Motor neuron (in vitro differentiated cells): ENCODE data around the gene FBXW4. TPM values are rescaled to one million over a fixed set of nuclear protein-coding genes. Genes with fewer than 3 reads are reported as not detected.

Source experiments
- ATAC-seq, 8 experiments: fragments of 200-7000 bp; cut with Tn5 transposase; replicated peaks in 6 of 8; 2 replicates each; pipeline ENCODE4 v1.8.0; 2021; ENCODE audit warnings: mild to moderate bottlenecking in 8 of 8, moderate library complexity in 8 of 8
- H3K27ac ChIP-seq, 2 donors: fragments of 250-450 bp; sonication (Bioruptor Pico); 2 replicates each; pipeline ENCODE4 v1.9.0; 2021; ENCODE audit warnings: antibody characterized with exemption in 2 of 2, mild to moderate bottlenecking in 2 of 2, moderate library complexity in 1 of 2
- H3K4me1 ChIP-seq, 2 donors: fragments of 250-450 bp; sonication (Bioruptor Pico); replicated peaks in 1 of 2; 2 replicates each; pipeline ENCODE4 v1.6.1; 2021; ENCODE audit warnings: antibody characterized with exemption in 2 of 2, mild to moderate bottlenecking in 2 of 2, moderate library complexity in 1 of 2
- H3K4me3 ChIP-seq, 5 donors: fragments of 250-450 bp; sonication (Bioruptor Pico); 2 replicates each; pipeline ENCODE4 v1.9.0; 2021; ENCODE audit warnings: antibody characterized with exemption in 5 of 5, mild to moderate bottlenecking in 5 of 5, moderate library complexity in 4 of 5
- WGBS, 10 experiments: fragments of 450-650 bp; shearing (Covaris generic); methylation state at CpG; one replicate each; pipeline ENCODE4 v1.0.0; 2022; 5-methylcytosine and 5-hydroxymethylcytosine counted together
- in situ Hi-C, 9 experiments: fragments of 400-800 bp; cut with MboI; loops; one replicate each; pipeline ENCODE4 v1.15.0; 2021; ENCODE audit warnings: low sequenced_read_pairs in 9 of 9, low pct_unique_long_range_greater_than_20kb in 2 of 9; ENCODE audit not compliant: unreplicated experiment in 9 of 9
- total RNA-seq, 8 experiments: library from RNA; unstranded; fragments of 300-600 nt; gene quantifications; 2 replicates each; pipeline versions ENCODE4 v1.2.3 to v1.2.4, GENCODE V29; 2022

The FBXW4 gene
- total RNA-seq, 8 experiments from 2014 or later = 17.9 to 35.8 (median 24.0) TPM

DNA sequence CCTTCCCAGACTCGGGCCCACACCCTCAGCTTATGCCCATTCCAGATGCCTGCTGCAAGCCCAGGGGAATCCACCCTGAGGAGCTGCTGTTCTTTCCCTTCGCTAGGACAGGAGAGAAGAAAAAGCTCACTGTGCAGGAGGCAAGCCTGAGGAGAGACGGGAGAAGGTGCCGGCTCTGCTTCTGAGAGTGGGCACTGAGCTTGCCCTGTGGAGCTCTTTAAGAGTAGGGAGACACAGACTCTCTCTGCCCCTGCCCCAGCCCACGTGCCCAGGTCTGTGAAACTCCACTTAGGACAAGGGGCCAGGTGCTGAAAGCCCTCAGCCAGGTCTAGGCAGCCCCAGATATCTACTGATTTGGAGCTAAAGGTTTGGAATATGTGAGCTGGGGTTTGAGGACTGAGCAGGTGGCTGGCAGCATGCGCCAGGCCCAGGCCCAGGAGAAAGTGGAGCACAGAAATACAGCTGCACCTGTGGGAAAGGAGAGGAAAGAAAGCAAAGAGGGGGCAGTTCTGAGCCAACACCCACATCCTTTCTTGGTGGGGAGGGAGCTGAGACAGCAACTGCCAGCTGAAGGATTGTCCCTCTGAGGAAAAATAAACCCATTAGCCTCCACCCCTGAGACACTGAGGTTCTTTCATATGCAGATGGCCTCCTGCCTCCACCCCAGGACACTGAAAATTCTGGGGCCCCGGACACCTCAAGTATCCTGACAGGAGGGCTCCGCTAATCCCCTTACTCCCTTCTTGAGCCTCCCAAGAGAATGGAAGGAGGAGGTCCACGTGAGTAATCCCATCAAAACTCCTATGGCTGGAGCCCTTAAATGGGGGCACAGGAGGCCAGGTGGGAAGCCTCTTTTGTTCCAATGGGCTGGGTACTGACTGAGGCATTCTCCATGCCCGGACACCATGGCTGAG, 114.2 kb downstream of the FBXW4 start:
- Histone ChIP-seq H3K4me1 (no peaks in the 10 kb centered on the region), H3K27ac (no peak overlapping the region), H3K4me3 (no peak overlapping the region)
- 20 to 100% (median 55%) methylated on average over 1 to 7 of the region's 10 CpGs; no CpG with 5 or more reads in 4 of the 10 experiments for WGBS, 10 experiments
- in situ Hi-C loops = no loop called here
- no peak for ATAC-seq

GRCh38 chr10:101579516-101579870, 115.5 kb downstream of the FBXW4 start:
- Histone ChIP-seq H3K4me3 (no peak overlapping the region), H3K27ac (no peak overlapping the region), H3K4me1 (peaks cover 0 to 4% of the 10 kb centered on the region in 2 donors)
- ATAC-seq = peak in 1 of 8 experiments; percentile 13
- in situ Hi-C loops = no loop called here
- 80% methylated on average over 2 of the region's 12 CpGs; no CpG with 5 or more reads in 9 of the 10 experiments for WGBS, 10 experiments

DNA sequence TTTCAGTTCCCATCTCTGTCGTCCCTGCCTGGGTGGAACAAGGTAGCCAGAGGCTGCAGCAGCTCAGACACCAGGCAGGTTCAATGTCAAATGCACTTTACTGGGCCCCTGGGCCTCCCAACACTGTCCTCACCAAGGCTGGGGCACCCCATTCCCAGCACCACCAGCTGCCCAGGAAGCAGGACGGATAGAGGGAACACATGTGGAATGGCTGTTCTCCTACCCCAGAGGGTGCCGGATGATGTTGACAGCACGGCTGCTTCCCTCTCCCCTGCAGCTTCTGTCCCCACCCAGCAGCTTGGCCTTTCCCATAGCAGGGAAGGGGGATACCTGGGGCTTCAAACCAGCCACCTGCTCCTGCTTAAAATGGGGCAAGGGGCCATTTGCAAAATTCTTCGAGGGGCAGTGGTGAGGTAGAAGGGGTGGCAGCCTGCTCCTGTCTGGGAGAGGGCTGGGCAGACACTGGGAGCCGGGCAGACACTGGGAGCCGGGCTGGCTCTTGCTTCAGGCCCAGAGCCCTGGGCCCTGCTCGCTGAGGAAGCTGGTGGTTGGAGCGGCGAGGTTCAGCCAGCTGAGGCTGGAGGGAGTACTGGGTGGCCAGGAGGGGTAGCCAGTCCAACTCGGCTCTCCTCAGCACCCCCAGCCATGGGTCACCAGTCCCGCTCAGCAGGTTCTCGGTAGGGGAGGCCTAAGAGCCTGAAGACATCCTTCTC, 116.0 kb downstream of the FBXW4 start:
- no peak overlapping the region for H3K4me3 ChIP-seq
- no peak overlapping the region for H3K27ac ChIP-seq
- in situ Hi-C loops = no loop called here
- peaks cover 0 to 9% of the 10 kb centered on the region in 2 donors for H3K4me1 ChIP-seq
- 60 to 100% (median 87%) methylated on average over 1 to 6 of the region's 13 CpGs; no CpG with 5 or more reads in 7 of the 10 experiments for WGBS, 10 experiments
- ATAC-seq = no peak

GRCh38 chr10:101578192-101578591, 116.8 kb downstream of the FBXW4 start:
- in situ Hi-C loops = no loop called here

DNA sequence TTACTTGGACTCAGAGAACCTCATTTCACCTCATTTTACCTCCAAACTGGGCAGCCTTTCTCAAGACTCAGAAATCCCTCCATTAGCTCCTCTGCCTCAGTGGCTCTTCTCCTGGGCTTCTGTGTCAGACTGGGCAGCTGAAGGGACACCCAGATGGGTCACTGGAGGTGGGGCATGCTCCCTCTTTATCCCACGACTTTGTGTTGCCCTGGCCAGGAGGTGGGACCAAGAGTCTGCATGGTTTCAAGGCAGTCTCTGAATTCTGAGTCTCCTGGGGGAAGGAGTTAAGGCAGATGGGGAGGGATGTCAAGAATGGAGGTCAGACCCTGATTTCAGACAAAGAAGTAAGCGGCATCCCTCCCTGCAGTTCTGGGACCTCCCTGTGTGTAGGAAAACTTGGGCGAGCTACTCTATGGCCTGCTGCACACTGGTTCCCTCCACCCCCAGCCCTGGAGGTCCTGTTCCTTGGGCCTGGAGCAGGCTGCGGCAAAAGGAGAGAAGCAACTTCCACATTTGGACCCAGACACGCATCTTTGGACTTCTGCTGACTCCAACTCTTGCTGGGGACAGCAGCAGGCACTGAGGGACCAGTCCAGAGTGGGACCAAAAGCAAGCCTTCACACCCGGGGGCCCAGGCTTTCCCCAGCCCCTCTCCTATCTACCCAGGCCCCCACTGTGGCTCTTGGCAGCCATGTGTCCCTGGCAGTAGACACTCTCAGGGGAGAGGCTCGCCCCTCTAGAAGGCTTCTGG, 117.7 kb downstream of the FBXW4 start:
- H3K4me3 ChIP-seq = no peak overlapping the region
- in situ Hi-C loops = no loop called here

More at GRCh38 chr10:101578192-101578591, 116.8 kb downstream of the FBXW4 start:
- Histone ChIP-seq H3K4me3 (no peak overlapping the region), H3K4me1 (peaks cover 0 to 13% of the 10 kb centered on the region in 2 donors), H3K27ac (no peak overlapping the region)
- ATAC-seq = no peak
- 76 to 100% (median 100%) methylated on average over 1 to 5 of the region's 5 CpGs; no CpG with 5 or more reads in 5 of the 10 experiments for WGBS, 10 experiments

GRCh38 chr10:101576211-101576863, 118.6 kb downstream of the FBXW4 start:
- ATAC-seq = peak in 3 of 8 experiments; percentile 34 to 79 (median 65)
- Histone ChIP-seq H3K27ac (no peak overlapping the region), H3K4me3 (no peak overlapping the region), H3K4me1 (peaks cover 0 to 13% of the 10 kb centered on the region in 2 donors)
- in situ Hi-C loops = no loop called here
- 85 to 100% (median 93%) methylated on average over 2 to 7 of the region's 7 CpGs; no CpG with 5 or more reads in 2 of the 10 experiments for WGBS, 10 experiments

More for the DNA sequence above, 117.7 kb downstream of the FBXW4 start:
- Histone ChIP-seq H3K27ac (no peak overlapping the region), H3K4me1 (peaks cover 0 to 13% of the 10 kb centered on the region in 2 donors)
- no peak for ATAC-seq
- WGBS, 10 experiments = 20 to 83% (median 60%) methylated on average over 1 to 3 of the region's 7 CpGs; no CpG with 5 or more reads in 4 of the 10 experiments

DNA sequence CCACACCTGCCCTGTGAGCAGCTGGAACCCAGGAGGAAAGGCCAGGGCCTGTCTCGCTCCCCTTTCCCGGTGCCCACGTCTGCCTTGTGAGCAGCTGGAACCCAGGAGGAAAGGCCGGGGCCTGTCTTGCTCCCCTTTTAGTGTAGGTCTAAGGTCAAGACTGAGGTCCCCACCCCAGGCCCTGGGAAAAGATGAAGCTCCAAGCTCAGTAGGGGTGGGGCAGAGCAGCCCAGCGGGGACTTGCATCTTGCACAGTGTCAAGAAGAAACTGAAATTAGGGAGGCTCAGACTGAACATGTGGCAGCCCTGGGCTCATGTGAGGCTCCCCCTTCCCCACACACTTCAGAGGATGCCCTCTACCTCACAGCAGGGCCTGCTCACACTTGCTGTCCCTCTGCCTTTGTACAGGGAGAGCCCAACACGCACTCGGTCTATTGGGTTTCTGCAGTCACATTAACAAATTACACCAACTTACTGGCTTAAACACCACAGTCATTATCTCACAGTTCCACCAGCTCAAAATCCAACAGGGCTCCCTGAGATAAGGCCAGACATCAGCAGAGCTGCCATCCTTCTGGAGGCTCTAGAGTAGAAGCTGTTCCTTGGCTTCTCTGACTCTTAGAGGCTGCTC, 119.3 kb downstream of the FBXW4 start:
- H3K4me3 ChIP-seq = no peak overlapping the region
- 80 to 100% (median 100%) methylated on average over 1 to 4 of the region's 7 CpGs; no CpG with 5 or more reads in 7 of the 10 experiments for WGBS, 10 experiments
- in situ Hi-C loops = no loop called here
- no peak for ATAC-seq
- H3K27ac ChIP-seq = no peak overlapping the region
- peaks cover 2 to 15% of the 10 kb centered on the region in 2 donors for H3K4me1 ChIP-seq

DNA sequence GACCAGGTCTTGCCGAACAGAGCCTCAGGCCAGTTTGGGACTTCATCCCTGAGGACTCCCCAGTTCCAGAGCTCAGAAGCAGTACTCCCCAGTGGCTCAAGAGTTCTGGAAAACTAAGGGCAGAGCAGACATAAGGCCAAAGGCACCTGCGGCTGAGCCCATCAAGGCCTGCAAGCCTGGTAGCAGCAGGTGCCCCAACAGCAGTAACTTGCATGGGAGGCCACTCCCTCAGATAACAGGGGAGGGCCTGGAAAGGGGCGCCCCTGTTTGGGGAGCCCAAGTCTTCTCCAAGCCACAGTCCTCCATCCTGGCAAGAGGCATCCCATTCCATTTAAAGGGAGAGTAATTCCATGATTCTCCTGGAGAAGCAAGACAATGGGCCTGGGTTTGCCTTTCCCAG, 119.9 kb downstream of the FBXW4 start:
- H3K4me3 ChIP-seq = no peak overlapping the region
- in situ Hi-C loops = no loop called here
- 100% methylated on average over 1 of the region's 3 CpGs; no CpG with 5 or more reads in 9 of the 10 experiments for WGBS, 10 experiments
- no peak overlapping the region for H3K27ac ChIP-seq
- no peak for ATAC-seq
- peaks cover 6 to 19% of the 10 kb centered on the region in 2 donors for H3K4me1 ChIP-seq

DNA sequence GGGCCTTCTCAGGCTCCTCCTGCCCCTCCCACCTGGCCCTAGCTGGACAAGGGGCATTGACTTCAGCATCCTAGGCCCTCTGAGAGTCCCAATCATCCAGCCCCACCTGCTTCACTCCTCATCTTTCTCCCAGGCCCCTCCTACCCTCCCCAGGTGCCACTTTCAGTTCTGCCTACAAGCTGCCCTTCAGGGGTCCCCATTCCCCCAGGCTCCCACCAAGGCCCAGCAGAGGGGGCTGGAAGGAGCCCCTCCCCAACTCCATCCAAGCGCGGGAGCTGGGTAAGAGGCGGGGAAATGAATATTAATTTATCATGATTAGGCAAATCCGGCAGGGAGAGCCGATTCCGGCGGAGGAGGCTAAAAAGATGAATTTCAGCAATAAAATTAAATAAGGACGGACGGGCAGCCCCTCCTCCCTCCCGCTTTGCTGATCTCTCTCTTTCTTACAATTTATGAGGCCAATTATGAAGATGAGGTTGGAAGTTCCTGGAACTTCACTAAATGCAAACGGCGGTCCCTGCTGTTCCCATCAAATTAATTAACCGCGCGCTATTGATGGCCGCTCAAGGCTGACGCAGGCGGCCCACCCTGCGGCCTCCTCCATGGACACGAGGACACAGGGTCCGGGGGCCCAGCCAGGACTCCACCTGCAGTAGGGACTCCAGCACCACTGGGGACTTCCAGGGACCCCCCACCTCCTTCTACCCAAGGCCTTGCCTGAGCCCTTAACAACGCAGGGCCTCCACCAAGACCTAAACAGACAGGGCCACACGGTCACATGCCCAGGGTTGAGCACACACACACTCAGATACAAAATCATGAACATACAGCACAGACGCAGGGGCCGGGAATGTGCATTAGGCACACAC, 120.9 kb downstream of the FBXW4 start:
- Histone ChIP-seq H3K27ac (no peak overlapping the region), H3K4me1 (peaks cover 13 to 23% of the 10 kb centered on the region in 2 donors), H3K4me3 (no peak overlapping the region)
- in situ Hi-C loops = loop anchor here in 6 of 9 experiments (5.0 to 25.0 kb wide), 3 partner anchors 262 to 362 kb away; no protein-coding TSS in a partner anchor
- 55 to 100% (median 70%) methylated on average over 1 to 20 of the region's 25 CpGs; no CpG with 5 or more reads in 2 of the 10 experiments for WGBS, 10 experiments
- peak in 5 of 8 experiments; percentile 3 to 44 (median 27) for ATAC-seq

DNA sequence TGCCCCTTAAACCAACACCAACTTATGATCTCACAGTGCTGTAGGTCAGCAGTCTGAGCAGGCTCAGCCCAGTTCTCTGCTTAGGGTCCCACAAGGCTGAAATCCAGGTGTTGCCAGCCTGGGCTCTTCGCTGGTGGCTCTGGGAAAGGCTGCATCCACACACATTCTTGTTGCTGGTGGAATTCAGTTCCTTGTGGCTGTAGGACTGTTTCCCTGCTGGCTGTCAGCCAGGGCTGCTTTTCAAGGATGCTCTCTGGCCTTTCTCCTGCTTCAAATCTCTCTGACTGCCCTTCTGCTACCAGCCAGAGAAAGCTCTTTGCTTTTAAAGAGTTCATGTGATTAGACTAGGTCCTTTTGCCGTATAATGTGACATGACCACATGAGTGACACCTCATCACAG, 122.2 kb downstream of the FBXW4 start:
- Histone ChIP-seq H3K4me1 (peaks cover 17 to 25% of the 10 kb centered on the region in 2 donors), H3K4me3 (no peak overlapping the region), H3K27ac (no peak overlapping the region)
- ATAC-seq = no peak
- in situ Hi-C loops = loop anchor here in 6 of 9 experiments (5.0 to 25.0 kb wide), 3 partner anchors 260 to 360 kb away; no protein-coding TSS in a partner anchor
- 40 to 100% (median 80%) methylated on average over 1 of the region's 2 CpGs; no CpG with 5 or more reads in 4 of the 10 experiments for WGBS, 10 experiments

GRCh38 chr10:101572126-101572525, 122.8 kb downstream of the FBXW4 start:
- no peak overlapping the region for H3K27ac ChIP-seq
- ATAC-seq = no peak
- no peak overlapping the region for H3K4me3 ChIP-seq
- in situ Hi-C loops = loop anchor here in 6 of 9 experiments (5.0 to 25.0 kb wide), 3 partner anchors 260 to 360 kb away; no protein-coding TSS in a partner anchor
- WGBS, 10 experiments = 33 to 100% (median 94%) methylated on average over 1 to 6 of the region's 7 CpGs; no CpG with 5 or more reads in 4 of the 10 experiments
- H3K4me1 ChIP-seq = peaks cover 17 to 25% of the 10 kb centered on the region in 2 donors
